Head of caudate nucleus (tissue), 42 donors: ENCODE results near the gene SERPINA9.

ENCODE experiments used
- DNase-seq, 42 donors: peaks; one replicate each; pipeline versions ENCODE4 v3.0.0 to v3.0.0-alpha.2; 2020 to 2021; ENCODE audit warnings: mixed read lengths in 7 of 42
- intact Hi-C: fragments of 100-400 bp; cut with DNase I; formaldehyde crosslinking; loops from one replicate; pipeline ENCODE4 v1.15.0; 2022

The SERPINA9 gene

DNA sequence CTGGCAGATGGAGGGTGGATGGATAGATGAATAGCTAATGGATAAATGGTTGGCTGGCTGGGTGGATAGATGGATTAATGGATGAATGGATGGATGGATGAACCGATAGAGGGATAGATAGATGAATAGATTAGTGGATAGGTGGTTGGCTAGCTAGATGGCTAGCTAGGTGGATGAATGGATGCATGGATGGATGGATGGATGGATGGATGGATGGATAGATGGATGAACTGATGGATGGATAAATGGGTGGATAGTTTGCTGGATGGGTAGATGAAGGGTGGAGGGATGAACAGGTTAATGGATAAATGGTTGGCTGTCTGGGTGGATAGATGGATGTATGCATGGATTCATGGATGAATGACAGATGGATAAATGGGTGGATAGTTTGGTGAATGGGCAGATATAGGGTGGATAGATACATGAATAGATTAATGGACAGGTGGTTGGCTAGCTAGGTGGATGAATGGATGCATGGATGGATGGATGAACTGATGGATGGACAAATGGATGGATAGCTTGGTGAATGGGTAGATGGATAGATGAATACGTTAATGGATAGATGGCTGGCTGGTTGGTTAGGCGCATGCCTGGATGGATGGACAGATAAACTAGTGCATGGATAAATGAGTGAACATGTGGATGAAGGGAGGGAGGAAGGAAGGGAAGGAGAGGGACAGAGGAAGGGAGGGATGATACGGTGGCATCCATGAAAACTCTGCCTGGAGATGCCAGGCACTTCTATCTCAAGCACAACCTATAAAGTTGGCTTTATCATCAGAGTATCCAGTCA, 8.1 kb downstream of the SERPINA9 start:
- intact Hi-C loops: no loop called here
- DNase-seq: no peak

DNA sequence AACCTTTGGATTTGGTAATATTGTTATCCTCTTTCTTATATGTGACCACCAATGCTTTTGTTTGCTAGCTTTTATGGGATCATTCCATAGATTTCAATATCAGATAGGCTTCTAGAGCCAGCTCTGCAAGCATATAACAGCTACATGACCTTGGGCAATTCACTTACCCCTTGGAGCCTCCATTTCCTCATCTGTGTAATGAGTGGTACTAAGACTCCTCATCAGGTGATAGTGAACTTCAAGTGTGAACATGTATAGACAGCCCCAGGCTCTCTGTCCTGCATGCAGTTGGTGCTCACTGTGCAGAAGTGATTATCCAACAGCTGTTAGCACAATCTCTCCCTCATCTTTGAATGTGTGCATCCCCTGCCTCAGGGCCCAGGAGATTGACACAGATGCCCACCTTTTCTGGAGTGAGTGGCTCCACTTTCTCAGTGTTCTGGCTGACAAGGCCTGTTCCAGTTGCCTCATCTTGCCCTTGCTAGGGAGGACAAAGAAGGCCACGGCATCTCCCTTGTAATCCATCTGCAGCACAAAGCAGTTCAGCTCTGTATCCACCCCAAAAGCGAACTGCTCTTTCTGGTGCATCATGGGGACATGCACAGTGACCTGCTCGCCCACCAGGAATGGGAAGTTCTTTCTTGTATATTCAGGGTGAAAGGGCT, 9.2 kb downstream of the SERPINA9 start:
- DNase-seq: no peak
- intact Hi-C loops: no loop called here

DNA sequence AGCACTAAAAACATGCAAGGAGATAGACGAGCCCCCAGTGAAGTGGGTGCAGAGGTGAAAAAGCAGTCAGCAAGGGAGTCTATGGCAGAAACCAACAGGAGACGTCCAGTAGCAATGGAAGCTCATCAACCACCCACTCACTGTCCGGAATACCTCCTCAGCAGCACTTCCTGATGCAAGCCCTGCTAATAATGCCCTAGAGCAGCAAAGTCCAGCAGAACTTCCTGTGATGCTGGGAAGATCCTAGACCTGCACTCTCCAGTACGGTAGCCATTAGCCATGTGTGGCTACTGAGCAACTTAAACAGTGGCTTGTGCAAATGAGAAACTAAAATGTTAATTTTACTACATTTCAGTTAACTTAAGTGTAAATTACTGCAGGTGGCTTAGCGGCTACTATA, 11.0 kb downstream of the SERPINA9 start:
- intact Hi-C loops: no loop called here
- DNase-seq: no peak

DNA sequence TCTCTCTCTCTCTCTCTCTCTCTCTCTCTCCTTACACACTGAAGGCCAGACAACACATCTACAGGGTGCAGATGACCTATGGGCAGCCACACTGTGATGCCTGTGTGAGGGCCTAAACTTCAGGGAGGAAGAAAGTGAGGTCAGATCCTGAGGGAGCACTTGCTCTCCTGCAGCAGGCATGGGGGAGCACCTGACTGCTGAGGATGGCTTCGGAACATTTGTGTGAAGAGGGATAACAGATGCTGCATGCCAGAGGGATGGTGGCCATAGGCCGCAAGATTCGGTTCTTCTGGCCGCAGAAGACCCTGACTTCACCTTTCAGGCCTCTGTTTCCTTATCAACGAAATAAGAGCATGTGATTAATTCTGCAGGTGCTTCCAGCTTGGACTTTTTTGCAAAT, 11.7 kb downstream of the SERPINA9 start:
- intact Hi-C loops: no loop called here
- no peak for DNase-seq

DNA sequence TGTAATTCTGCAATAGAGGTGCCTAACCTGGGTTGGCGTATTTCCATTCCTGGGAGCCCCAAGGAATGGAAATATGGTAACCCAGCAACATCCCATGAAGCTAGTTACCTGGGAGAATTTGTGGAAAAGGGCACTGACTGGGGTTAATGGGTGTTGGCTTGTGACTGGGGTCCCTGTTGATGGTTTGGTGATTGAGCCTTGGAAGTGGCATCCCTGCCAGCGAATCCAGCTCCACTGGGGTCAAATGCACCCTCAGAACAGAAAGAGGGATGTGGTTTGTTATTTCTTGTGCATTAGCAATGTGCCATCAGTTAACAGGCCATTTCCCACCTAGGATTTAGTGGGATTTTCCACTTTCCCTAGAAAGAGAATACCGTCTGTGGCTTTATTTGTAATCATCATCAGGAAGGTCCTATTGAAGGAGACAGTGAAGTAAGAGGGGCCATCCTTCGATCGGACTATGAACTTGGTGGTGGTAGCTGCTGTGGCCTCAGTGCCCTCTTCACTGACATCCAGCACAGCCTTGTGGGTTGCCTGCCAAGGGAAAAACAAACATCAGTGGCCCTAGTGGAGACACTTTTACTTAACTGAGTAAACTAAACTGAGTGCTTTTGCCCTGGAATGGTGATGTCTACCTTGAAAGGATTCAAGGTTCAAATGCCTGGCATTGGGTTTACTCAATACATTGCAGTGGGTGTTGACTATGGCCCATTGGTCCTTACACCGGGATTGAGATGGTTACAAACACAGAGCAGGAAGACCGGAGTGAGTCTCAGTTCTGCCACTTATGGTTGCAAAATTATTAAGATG, 13.0 kb downstream of the SERPINA9 start:
- intact Hi-C loops: no loop called here
- peak in 1 of 42 donors; percentile 10 for DNase-seq

DNA sequence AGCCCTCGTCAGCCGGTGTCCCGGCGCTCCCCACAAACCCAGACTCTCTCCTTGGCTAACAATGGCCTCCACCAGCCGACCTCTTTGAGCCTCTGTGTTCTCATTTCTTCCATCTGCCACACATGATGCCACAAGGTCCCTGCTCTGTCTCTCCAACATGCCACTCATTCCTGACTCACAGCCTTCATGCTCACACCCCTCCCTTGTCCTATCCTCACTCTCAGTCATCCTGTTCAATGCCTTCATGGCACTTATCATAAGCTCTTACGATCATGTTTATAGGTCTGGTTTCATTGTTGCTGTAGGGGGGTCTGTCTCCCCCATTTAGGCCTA, 13.8 kb downstream of the SERPINA9 start:
- intact Hi-C loops: no loop called here

DNA sequence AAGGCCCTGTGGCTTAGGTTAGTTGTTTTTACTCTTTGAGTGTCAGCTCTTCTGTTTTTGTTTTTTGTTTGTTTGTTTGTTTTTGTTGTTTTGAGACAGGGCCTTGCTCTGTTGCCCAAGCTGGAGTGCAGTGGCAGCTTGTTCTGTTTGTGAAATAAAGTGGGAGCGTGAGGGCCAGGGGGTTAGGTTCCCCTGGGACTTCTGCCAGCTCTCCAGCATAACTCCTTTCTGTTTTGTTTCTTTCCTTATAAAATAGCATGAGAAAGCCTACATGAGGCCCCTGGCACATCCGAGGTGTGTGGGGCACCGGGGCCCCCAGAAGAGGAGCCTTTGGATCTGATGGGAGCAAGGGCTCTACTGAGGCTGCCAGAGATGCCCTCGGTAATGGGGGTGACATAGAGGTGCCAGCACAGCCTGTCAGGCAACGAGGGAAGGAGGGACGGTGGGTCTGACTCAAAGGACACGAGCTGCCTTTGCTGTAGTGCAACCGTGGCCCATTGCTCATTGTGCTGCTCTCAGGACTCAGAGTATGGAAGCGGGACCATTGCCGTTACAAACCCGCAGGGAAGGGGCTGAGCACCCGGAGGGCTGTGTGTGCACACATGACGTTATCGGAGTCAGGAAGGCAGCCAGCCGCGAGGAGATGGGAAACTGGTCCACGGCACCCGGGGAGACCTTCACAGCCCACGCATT, 14.3 kb downstream of the SERPINA9 start:
- intact Hi-C loops: no loop called here
- peak in 1 of 42 donors; percentile 24 for DNase-seq

More for the DNA sequence above, 13.8 kb downstream of the SERPINA9 start:
- no peak for DNase-seq

DNA sequence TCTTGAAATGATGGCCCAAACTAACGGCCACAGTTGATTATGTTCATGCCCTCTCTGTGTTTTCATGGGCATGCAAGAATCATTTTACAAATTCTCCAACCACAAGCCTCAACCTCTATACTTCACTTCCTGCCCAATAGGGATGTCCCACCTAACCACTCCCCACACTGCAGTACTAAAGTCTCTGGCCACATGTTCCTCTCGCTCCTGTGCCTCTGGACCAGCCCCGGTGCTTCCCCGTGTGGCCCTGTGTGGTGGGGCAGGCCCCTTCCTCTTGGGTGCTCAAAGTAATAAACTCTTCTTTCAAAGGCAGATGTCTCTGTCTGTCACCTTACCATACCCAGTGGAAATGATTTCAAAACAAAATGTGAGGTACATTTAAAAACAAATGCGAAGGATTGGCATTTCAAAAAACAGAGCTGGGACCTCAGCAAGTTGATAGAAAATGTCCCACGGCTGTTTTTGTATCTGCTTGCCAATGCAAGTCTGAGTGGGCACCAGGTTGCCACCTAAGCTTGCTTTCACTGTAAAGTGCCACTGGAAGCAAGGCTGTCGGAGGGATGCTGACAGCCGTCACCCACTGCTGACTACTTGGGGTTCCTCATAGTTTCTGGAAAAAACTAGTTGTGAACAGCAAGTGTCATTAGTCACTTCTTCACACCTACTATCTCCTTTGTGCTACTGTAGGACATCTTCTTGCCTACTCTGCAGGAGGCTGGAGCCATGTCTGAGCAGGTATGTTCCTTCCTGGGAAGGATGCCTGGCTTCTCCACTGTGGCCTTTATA, 15.2 kb downstream of the SERPINA9 start:
- intact Hi-C loops: no loop called here
- DNase-seq: peak in 1 of 42 donors; percentile 18

DNA sequence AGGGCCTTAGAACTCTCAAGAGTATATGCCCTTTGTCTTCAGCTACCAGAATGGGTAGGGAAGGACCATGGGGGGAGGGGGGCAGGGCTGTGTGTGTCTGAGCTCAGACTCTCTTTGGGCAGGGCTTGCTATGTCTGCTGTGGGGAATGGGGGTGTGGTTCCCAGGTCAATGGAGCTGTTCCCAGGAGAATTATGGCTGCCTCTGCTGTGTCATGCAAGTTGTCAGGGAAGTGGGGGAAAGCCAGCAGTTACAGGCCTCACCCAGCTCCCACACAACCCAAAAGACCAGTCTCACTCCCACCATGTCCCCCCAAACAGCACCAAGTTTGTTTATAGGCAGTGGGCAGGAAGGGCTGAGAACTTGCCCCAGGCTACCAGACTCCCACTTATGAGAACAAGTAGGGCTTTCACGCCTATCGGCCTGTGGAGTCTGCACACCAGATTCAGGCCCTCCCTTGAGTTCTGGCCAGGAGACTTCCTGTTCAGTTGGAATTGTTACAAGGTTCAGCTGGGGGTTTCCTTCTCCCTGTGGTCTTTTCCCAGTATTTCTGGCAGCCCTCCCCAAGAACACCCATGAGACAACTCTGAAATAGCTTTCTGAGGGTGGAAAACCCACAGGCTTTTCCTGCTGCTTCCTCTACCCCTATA, 17.3 kb downstream of the SERPINA9 start:
- intact Hi-C loops: no loop called here
- DNase-seq: peak in 1 of 42 donors; percentile 3

DNA sequence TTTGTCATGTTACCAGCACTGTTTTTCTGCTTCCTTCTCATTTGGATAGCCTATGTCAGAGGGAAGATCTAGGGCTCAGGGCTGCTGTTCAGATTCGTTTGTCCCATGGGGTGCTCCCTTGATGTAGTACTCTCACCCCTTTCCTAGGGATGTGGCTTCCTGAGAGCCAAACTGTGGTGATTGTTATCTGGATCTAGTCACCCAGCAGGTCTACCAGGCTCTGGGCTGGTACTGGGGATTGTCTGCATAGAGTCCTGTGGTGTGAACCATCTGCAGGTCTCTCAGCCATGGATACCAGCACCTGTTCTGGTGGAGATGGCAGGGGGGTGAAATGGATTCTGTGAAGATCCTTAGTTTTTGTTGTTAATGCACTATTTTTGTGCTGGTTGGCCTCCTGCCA, 17.9 kb downstream of the SERPINA9 start:
- peak in 1 of 42 donors; percentile 5 for DNase-seq
- intact Hi-C loops: no loop called here

DNA sequence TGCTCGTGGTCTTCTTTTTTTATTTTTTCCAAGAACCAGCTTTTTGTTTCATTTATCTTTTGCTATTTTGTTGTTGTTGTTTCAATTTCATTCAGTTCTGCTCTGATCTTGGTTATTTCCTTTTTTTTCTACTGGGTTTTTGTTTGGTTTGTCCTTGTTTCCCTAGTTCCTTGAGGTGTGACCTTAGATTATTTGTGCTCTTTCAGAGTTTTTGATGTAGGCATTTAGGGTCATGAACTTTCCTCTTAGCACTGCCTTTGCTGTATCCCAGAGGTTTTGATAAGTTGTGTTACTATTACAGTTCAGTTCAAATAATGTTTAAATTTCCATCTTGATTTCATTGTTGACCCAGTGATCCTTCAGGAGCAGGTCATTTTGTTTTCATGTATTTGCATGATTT, 20.1 kb downstream of the SERPINA9 start:
- intact Hi-C loops: no loop called here
- no peak for DNase-seq

DNA sequence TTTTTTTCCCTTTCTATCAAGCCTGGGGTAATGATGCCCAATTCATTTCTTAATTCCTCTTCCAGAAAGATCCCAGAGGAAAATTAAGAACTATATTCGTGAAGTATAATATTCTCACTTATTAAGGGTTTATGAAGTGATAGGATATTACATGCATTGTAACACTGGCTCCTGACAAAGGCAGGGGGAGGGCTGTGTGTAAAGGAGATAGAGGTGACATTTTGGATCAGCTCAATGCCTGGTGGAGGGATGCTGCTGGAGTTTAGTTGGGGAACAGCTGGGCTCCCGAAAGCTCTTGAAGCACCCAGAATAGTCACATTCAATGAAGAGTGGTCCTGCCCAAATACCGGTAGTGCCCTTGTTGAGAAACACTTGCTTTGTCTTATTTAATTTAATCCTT, 24.2 kb downstream of the SERPINA9 start:
- intact Hi-C loops: no loop called here
- DNase-seq: peak in 1 of 42 donors; percentile 32

DNA sequence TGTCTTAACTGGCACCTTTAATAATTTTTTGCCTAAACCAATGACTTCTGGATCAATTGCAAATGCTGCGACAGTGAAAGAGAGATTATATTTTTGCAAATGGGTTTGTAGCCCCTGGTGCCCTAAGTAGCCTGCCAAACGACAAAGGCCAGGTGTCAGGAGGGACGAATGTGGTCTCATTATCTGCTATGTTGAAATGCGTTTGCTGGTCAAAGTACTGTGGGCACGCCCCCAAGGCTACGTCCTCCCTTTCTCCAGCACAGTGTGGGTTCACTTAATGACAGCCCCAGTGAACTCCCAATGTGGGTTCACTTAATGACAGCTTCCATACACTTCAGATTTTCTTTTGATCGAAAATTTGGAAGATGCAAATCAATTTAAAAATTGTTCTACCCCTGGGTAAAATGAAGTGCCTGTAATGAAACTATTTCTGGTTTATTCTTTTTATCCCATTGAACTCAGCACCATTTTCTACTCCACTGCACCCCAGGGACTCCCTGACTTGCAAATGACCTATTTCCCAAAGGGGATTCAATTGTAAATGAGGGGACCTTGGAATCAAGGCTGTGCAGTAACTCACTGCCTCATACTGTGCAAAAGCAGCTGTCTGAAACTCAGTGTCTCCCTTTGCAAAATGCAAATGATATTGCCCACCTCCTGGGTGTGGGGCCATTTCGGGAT, 24.8 kb downstream of the SERPINA9 start:
- intact Hi-C loops: no loop called here
- DNase-seq: peak in 1 of 42 donors; percentile 33

DNA sequence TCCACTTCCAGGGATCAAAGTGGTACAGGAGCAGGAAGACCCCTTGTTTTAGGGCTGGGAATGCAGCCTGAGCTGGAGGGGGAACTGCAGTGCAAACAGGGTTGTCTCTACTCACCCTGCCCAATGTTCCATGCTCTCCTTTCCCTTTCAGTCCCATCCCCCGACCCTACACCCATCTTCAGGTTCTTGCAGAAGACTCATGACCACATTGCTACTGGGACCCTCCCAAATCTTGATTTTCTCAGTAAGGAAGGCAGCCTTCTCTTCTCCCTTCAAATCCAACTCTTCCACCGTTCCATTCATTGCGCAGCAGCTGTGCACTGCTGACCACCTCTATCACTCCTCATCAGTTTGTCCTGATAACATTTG, 25.3 kb downstream of the SERPINA9 start:
- peak in 1 of 42 donors; percentile 22 for DNase-seq
- intact Hi-C loops: no loop called here

DNA sequence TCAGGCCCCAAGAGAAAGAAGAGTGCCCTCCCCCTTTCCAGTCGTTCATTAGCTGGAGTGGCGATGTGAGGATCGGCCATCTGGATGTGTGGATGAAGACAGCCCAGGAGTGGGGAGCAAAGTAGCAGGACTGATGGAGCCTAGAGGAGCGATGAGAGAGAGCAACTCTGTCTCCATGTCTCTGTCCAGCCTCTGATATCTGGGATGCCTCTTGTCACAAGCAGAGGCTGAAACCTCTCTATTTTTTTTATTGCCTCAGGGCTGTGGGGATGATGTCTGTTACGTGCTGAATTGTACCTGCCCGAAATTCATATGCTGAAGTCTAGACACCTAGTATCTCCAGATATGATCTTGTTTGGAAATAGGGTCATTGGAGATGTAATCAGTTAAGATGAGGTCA, 26.1 kb downstream of the SERPINA9 start:
- no peak for DNase-seq
- intact Hi-C loops: no loop called here

DNA sequence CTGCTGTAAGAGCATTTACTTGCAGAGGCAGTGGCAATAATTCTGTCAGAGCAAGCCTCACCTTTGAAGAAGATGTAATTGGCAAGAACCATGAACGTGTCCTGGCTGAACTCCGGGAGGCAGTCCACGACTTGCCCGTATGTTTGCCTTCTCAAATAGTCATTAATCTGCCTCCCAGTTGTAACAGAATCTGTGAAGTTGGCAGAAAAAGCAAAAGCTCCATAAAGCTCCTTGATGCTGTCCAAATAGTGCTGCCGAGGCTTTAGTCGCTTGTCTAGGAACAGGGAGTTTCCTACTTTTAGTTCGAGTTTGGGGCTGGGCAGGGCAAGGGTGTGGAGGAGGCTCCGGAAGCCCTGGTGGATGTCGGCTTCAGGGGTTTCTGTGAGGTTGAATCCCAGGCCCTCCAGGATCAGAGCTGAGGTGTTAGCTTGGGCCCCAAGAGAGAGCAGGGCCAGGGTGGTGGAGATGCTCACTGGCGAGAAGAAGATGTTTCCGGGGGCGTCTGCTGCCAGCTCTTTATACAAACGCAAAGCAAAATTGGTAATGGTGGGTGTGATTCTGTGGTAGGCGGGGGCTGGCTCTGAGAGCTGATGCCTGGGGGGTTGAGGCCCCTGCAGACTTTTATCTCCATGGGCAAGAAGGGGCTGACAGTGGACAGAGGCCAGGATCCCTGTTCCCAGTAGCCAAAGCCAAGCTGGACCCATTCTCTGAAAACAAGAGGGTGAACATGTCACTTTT, 27.8 kb downstream of the SERPINA9 start:
- intact Hi-C loops: no loop called here
- DNase-seq: peak in 13 of 42 donors; percentile 2 to 44 (median 18)

DNA sequence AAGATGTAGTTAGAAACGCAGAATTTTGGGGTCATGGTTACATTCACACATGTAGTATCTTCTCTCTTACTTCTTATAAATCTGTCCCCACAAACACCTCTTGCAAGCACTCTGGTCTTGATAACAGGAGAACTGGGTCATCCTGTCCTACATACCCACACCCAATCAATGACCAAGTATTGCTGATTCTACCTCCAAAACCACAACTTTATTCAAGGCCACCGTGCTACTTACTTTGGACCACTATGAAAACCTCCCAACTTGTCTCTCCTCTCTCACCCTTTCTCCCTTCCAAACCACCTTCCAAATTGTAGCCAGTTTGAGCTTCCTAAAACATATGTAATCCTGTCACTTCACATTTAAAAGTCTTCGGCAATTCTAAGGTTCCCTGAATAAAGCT, 28.8 kb downstream of the SERPINA9 start:
- intact Hi-C loops: no loop called here

More for the DNA sequence above, 28.8 kb downstream of the SERPINA9 start:
- peak in 1 of 42 donors; percentile 12 for DNase-seq
